B cell (primary cell): Measurements from ENCODE around the gene LBR.

Experiments
- CTCF ChIP-seq: fragments of 200-600 bp; IDR thresholded peaks from one replicate; pipeline ENCODE4 v1.8.0; 2022; ENCODE audit warnings: antibody characterized with exemption, mild to moderate bottlenecking
- EZH2 ChIP-seq: IDR thresholded peaks from 2 replicates; pipeline ENCODE4 v1.6.1; 2012; ENCODE audit warnings: borderline replicate concordance, low read depth, mild to moderate bottlenecking, moderate library complexity, low read length; ENCODE audit not compliant: insufficient read depth, poor library complexity, severe bottlenecking

DNA sequence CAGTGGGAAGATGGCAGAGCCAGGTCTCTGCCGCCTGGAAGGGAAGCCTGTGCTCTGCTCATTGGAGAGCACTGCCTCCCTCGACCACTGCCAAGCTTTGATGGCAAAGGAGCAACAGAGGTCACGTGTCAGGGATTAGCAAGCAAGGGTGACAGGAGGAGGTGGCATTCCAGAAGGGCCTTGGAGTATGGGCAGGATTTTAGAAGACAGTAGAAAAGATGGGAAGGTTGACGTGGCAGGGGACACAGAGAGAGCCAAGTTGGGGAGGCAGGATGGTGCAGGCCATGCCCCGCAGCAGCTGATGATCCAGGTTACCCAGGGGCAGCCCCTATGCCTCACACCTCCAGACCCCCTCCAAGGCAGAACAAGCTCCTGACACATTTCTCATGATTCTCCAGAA, 21.9 kb upstream of the LBR start:
- TF ChIP-seq EZH2 (no peak), CTCF (no peak)
